CD4-positive, alpha-beta memory T cell (primary cell): ENCODE results near the gene DNAJB1. TPM values are rescaled to one million over a fixed set of nuclear protein-coding genes. Genes with fewer than 3 reads are reported as not detected.

Source experiments
- CTCF ChIA-PET: fragments of 350-600 bp; sonication (Branson Sonifier 250); formaldehyde crosslinking; loops from one replicate; lab custom pipeline; 2021; ENCODE audit warnings: inconsistent platforms; ENCODE audit not compliant: partially characterized antibody; lab: Charles Lee
- POLR2A ChIA-PET: fragments of 350-600 bp; sonication (Branson Sonifier 250); formaldehyde crosslinking; loops from one replicate; lab custom pipeline; 2021; ENCODE audit not compliant: partially characterized antibody; lab: Charles Lee
- DNase-seq, 5 donors: peaks; one replicate each; pipeline versions ENCODE4 v3.0.0 to v3.0.0-alpha.2; 2020 to 2022; ENCODE audit warnings: mixed read lengths in 1 of 5
- H3K27ac ChIP-seq: one replicate; pipeline ENCODE4 v1.7.0; 2013; ENCODE audit warnings: low read depth, low read length
- H3K27me3 ChIP-seq: 2 replicates; pipeline ENCODE4 v1.7.0; 2013; ENCODE audit warnings: mild to moderate bottlenecking, low read length, moderate library complexity; ENCODE audit not compliant: insufficient read depth
- H3K36me3 ChIP-seq: 2 replicates; pipeline ENCODE4 v1.7.0; 2013; ENCODE audit warnings: mild to moderate bottlenecking, low read length, moderate library complexity; ENCODE audit not compliant: insufficient read depth
- H3K4me1 ChIP-seq: 2 replicates; pipeline ENCODE4 v1.7.0; 2013; ENCODE audit warnings: mild to moderate bottlenecking, low read length, moderate library complexity; ENCODE audit not compliant: insufficient read depth
- H3K4me3 ChIP-seq, 2 donors: one replicate each; pipeline ENCODE4 v1.7.0; 2013; ENCODE audit warnings: low read length in 2 of 2, mild to moderate bottlenecking in 1 of 2
- H3K9me3 ChIP-seq, 2 donors: one replicate each; pipeline ENCODE4 v1.7.0; 2013; ENCODE audit warnings: low read length in 2 of 2, control low read depth in 1 of 2; ENCODE audit not compliant: control insufficient read depth in 1 of 2
- H3K27ac Mint-ChIP-seq, 7 donors: one replicate each; pipeline ENCODE4 v1.8.0; 2020 to 2021; ENCODE audit warnings: mixed read lengths in 7 of 7, mild to moderate bottlenecking in 6 of 7, inconsistent platforms in 3 of 7, moderate library complexity in 3 of 7
- H3K27me3 Mint-ChIP-seq, 2 donors: one replicate each; pipeline ENCODE4 v1.8.0; 2020 to 2021; ENCODE audit warnings: mixed read lengths in 2 of 2
- H3K36me3 Mint-ChIP-seq, 2 donors: one replicate each; pipeline ENCODE4 v1.8.0; 2020 to 2021; ENCODE audit warnings: mixed read lengths in 2 of 2, inconsistent platforms in 1 of 2, mild to moderate bottlenecking in 1 of 2
- H3K4me1 Mint-ChIP-seq, 4 donors: one replicate each; pipeline ENCODE4 v1.8.0; 2020 to 2021; ENCODE audit warnings: mixed read lengths in 4 of 4, mild to moderate bottlenecking in 1 of 4
- H3K4me3 Mint-ChIP-seq, 8 donors: one replicate each; pipeline ENCODE4 v1.8.0; 2020 to 2021; ENCODE audit warnings: mixed read lengths in 8 of 8, mild to moderate bottlenecking in 7 of 8, moderate library complexity in 6 of 8, inconsistent platforms in 3 of 8
- H3K9me3 Mint-ChIP-seq, 8 donors: one replicate each; pipeline ENCODE4 v1.8.0; 2020 to 2021; ENCODE audit warnings: mixed read lengths in 8 of 8, mild to moderate bottlenecking in 5 of 8, inconsistent platforms in 3 of 8, moderate library complexity in 1 of 8
- intact Hi-C: fragments of 100-400 bp; cut with micrococcal nuclease; formaldehyde crosslinking; loops from one replicate; pipeline ENCODE4 v1.15.1; 2023
- polyA plus RNA-seq, 2 donors: library from polyadenylated mRNA; unstranded; fragments of 300-500 nt; fragmentation: Illumina TruSeq; gene quantifications; one replicate each; pipeline ENCODE4 v1.2.3, GENCODE V29; 2021
- total RNA-seq, 2 experiments: library from RNA; stranded (reverse); gene quantifications; one replicate each; pipeline ENCODE4 v1.2.3, GENCODE V29; 2021

DNAJB1 gene
- total and polyA plus RNA-seq, 4 experiments from 2014 or later = 122 to 824 (median 223) TPM

DNA sequence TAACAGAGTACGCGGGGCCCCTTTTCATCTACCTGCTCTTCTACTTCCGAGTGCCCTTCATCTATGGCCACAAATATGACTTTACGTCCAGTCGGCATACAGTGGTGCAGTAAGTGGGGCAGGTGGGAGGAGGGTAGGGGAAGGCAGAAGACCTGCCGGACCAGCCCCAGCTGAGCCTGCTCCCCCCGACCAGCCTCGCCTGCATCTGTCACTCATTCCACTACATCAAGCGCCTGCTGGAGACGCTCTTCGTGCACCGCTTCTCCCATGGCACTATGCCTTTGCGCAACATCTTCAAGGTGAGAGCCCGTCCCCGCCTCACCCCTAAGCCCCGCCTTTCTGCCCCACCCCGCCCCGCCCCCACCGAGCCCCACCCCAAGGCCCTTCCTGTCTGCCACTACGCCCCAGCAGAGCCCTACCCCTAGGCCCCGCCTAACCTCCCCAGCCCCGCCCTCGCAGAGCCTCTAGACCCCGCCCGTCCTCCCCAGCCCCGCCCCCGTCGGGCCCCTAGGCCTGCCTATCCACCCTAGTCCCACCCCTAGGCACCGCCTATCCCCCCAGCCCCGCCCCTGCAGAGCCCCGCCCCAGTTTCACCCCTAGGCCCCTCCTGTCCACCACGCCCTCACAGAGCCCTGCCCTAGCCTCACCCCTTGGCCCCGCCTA, 45.9 kb upstream of the DNAJB1 start:
- no peak overlapping the region for H3K27ac ChIP-seq
- H3K27me3 ChIP-seq = no peaks in the 10 kb centered on the region
- H3K4me3 Mint-ChIP-seq = peak overlapping the region in 1 of 8 donors; percentile 25
- peak overlapping the region in 5 of 7 donors; percentile 22 to 77 (median 42) for H3K27ac Mint-ChIP-seq
- no peaks in the 10 kb centered on the region for H3K9me3 ChIP-seq
- peaks cover 11 to 28% (median 17%) of the 10 kb centered on the region in 4 donors for H3K4me1 Mint-ChIP-seq
- no peaks in the 10 kb centered on the region for H3K27me3 Mint-ChIP-seq
- no peaks in the 10 kb centered on the region for H3K9me3 Mint-ChIP-seq
- DNase-seq = peak in 4 of 5 donors; percentile 19 to 38 (median 26)
- H3K36me3 Mint-ChIP-seq = peaks cover 6 to 32% of the 10 kb centered on the region in 2 donors
- H3K4me1 ChIP-seq = no peaks in the 10 kb centered on the region
- no peak overlapping the region for H3K4me3 ChIP-seq
- POLR2A ChIA-PET = no interaction called here
- H3K36me3 ChIP-seq = peaks cover 11% of the 10 kb centered on the region
- intact Hi-C loops = no loop called here
- CTCF ChIA-PET = no interaction called here

DNA sequence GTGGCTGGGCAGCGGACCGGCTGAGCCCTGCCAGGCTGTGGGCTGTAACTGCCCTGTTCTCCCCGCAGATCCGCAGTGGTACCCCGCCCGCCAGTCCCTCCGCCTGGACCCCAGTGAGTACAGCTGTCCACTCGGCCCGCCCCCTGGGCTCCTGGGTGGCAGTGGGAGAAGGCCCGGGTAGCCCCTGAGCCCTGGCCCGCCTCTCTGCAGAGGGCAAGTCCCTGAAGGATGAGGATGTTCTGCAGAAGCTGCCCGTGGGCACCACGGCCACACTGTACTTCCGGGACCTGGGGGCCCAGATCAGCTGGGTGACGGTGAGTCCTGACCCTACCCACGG, 45.4 kb upstream of the DNAJB1 start:
- DNase-seq = no peak
- no peaks in the 10 kb centered on the region for H3K9me3 ChIP-seq

DNA sequence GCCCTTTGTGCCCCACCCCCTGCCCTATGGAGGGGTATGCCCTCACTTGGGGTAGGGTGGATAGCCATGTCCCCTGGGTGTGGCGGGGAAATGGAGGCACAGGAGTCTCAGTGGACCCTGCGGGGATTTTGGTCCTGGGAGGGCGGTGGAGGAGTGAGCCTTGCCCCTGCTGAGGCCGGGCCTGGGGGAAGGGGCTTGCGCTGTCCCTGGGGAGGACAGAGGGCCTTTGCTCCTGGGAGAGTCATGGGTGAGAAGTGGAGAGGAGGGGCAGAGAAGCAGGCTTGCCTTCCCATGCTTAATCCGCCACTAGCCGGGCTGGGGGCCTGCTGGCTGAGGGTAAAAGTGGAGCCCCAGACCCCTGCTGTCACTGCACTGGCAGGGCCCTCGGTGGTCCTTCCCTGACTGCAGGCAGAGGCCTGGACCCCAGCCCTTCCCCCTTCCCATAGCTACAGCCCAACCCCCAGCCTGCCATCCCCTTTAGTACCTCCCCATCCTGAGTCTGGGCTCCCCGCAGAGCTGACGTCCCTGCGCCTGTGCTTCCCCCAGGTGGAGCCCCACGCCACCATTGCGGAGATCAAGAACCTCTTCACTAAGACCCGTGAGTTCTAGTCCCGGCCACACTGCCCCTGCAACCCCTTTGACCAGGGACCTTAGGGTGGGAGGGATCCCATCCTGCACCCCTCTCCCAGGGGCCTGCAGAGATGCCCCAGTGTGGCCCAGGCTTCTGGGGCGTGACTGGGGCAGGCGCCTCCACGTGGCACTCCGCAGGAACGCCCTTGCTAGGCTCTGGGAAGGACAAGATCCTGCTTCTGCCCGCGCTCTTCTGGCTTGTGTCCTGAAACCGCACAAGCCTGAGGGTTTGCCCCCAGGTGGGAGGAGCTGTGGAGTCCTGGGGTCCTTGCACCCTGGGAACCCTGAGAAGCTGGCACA, 44.7 kb upstream of the DNAJB1 start:
- POLR2A ChIA-PET = interaction anchor here (1.2 to 2.4 kb wide), 2 partner anchors 45 to 65 kb away, joined by 3 to 7 read pairs; partner anchors contain the start of gene DNAJB1
- intact Hi-C loops = no loop called here
- H3K27me3 Mint-ChIP-seq = no peaks in the 10 kb centered on the region
- H3K27ac Mint-ChIP-seq = peak overlapping the region in 1 of 7 donors; percentile 48
- Histone ChIP-seq H3K36me3 (peaks cover 11% of the 10 kb centered on the region), H3K4me1 (peaks cover 8% of the 10 kb centered on the region), H3K27ac (no peak overlapping the region), H3K4me3 (no peak overlapping the region), H3K9me3 (no peaks in the 10 kb centered on the region), H3K27me3 (no peaks in the 10 kb centered on the region)
- no peak for DNase-seq
- H3K4me3 Mint-ChIP-seq = no peak overlapping the region
- no peaks in the 10 kb centered on the region for H3K9me3 Mint-ChIP-seq
- peaks cover 6 to 26% (median 13%) of the 10 kb centered on the region in 4 donors for H3K4me1 Mint-ChIP-seq
- peaks cover 6 to 26% of the 10 kb centered on the region in 2 donors for H3K36me3 Mint-ChIP-seq
- CTCF ChIA-PET = interaction anchor here (2.3 kb wide), 1 partner anchor 10 kb away, joined by 11 read pairs; the partner anchor contains the start of gene NDUFB7

More for the DNA sequence above, 45.4 kb upstream of the DNAJB1 start:
- no peaks in the 10 kb centered on the region for H3K27me3 Mint-ChIP-seq
- H3K9me3 Mint-ChIP-seq = no peaks in the 10 kb centered on the region
- Histone ChIP-seq H3K27me3 (no peaks in the 10 kb centered on the region), H3K27ac (no peak overlapping the region), H3K4me3 (no peak overlapping the region), H3K36me3 (peaks cover 11% of the 10 kb centered on the region), H3K4me1 (peaks cover 1% of the 10 kb centered on the region)
- intact Hi-C loops = no loop called here
- peak overlapping the region in 1 of 7 donors; percentile 66 for H3K27ac Mint-ChIP-seq
- H3K4me3 Mint-ChIP-seq = no peak overlapping the region
- POLR2A ChIA-PET = interaction anchor here (2.4 kb wide), 1 partner anchor 45 kb away, joined by 7 read pairs; the partner anchor contains the start of gene DNAJB1
- H3K4me1 Mint-ChIP-seq = peaks cover 10 to 25% (median 15%) of the 10 kb centered on the region in 4 donors
- H3K36me3 Mint-ChIP-seq = peaks cover 6 to 30% of the 10 kb centered on the region in 2 donors
- CTCF ChIA-PET = interaction anchor here (2.3 kb wide), 1 partner anchor 9 kb away, joined by 11 read pairs; the partner anchor contains the start of gene NDUFB7

DNA sequence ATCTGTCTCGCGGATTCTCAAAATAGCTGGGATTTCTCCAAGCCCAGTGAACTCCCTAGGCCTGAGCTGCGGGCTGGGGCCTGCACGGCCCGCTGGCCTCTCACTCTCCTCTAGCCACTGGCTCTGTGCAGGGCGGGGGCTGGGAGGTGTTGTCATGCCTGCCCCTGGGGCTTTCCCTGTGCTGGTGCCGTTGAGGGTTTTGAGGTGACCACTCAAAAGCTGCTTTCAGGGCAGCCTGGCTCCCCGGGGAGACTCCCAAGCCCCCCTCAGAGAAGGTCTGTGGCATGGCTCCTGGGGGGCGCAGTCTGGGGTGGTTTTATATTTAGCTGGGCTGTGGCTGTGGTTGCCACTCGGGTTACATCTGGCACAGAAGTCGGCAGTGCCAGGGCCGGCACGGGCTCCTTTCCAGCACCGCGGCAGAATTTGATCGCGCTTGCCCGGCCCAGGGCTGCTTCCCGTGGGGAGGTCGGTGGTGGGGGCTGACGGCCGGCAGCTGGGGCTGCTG, 43.7 kb upstream of the DNAJB1 start:
- peaks cover 9% of the 10 kb centered on the region for H3K4me1 ChIP-seq
- H3K36me3 ChIP-seq = peaks cover 11% of the 10 kb centered on the region
- H3K27me3 Mint-ChIP-seq = no peaks in the 10 kb centered on the region
- H3K9me3 ChIP-seq = no peaks in the 10 kb centered on the region
- ChIA-PET POLR2A (interaction anchor here (0.6 to 2.4 kb wide), 4 partner anchors 10 to 64 kb away, joined by 3 to 7 read pairs (median 4); partner anchors contain the start of genes DNAJB1 and NDUFB7), CTCF (interaction anchor here (2.3 kb wide), 1 partner anchor 11 kb away, joined by 11 read pairs; the partner anchor contains the start of gene NDUFB7)
- intact Hi-C loops = no loop called here
- no peaks in the 10 kb centered on the region for H3K9me3 Mint-ChIP-seq
- no peaks in the 10 kb centered on the region for H3K27me3 ChIP-seq
- no peak overlapping the region for H3K4me3 Mint-ChIP-seq
- H3K4me3 ChIP-seq = no peak overlapping the region
- peaks cover 0 to 16% of the 10 kb centered on the region in 2 donors for H3K36me3 Mint-ChIP-seq
- H3K27ac ChIP-seq = no peak overlapping the region
- H3K4me1 Mint-ChIP-seq = peaks cover 4 to 21% (median 7%) of the 10 kb centered on the region in 4 donors
- DNase-seq = no peak
- H3K27ac Mint-ChIP-seq = peak overlapping the region in 2 of 7 donors; percentile 42 to 46

DNA sequence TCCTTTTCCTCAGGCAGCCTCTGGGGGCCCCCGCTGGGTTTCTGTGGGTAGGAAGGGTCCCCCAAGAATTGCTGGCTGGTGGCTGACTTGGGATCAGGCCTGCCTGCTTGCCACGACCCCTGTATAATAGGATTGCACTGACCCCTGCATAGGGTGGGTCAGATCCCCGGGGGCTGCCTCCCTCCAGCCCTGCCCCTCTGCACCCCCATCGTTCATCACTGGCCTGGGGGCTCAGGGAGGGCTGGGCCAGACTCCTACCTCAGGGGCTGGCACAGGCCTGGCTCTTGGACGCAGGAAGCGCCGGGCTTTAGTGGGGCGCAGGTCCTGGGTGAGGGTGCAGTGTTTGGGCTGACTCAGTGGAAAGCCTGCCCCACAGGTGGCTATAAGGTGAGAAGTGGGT, 43.1 kb upstream of the DNAJB1 start:
- peaks cover 16% of the 10 kb centered on the region for H3K4me1 ChIP-seq
- ChIA-PET POLR2A (interaction anchor here (0.6 to 2.4 kb wide), 2 partner anchors 43 to 53 kb away, joined by 3 to 7 read pairs; partner anchors contain the start of gene DNAJB1), CTCF (no interaction called here)
- Mint-ChIP-seq H3K27ac (peak overlapping the region in 1 of 7 donors; percentile 75), H3K27me3 (no peaks in the 10 kb centered on the region), H3K4me3 (no peak overlapping the region), H3K9me3 (no peaks in the 10 kb centered on the region), H3K4me1 (peaks cover 10 to 27% (median 13%) of the 10 kb centered on the region in 4 donors), H3K36me3 (peaks cover 0 to 17% of the 10 kb centered on the region in 2 donors)
- no peaks in the 10 kb centered on the region for H3K9me3 ChIP-seq
- no peaks in the 10 kb centered on the region for H3K27me3 ChIP-seq
- H3K27ac ChIP-seq = no peak overlapping the region
- DNase-seq = no peak
- no peak overlapping the region for H3K4me3 ChIP-seq
- intact Hi-C loops = no loop called here
- H3K36me3 ChIP-seq = peaks cover 11% of the 10 kb centered on the region

DNA sequence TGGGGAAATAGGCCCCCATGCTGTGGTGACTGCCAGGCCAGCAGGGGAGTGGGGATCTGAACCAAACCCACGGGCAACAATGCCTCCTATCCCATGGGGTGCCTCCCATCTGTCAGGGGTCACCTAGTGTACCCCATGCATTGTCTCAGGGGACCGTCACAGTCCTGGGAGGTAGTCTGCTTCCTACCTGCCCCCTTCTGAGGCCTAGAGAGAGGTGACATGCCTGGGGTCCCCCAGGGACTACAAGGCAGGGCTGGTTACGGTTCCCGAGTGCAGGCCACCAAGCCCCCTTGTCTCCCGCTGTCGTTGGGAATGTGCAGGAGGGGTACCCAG, 42.5 kb upstream of the DNAJB1 start:
- POLR2A ChIA-PET = no interaction called here
- no peak overlapping the region for H3K27ac ChIP-seq
- DNase-seq = no peak
- intact Hi-C loops = no loop called here
- H3K36me3 ChIP-seq = peaks cover 11% of the 10 kb centered on the region
- Mint-ChIP-seq H3K27ac (peak overlapping the region in 4 of 7 donors; percentile 24 to 48 (median 42)), H3K36me3 (peaks cover 0 to 15% of the 10 kb centered on the region in 2 donors), H3K27me3 (no peaks in the 10 kb centered on the region), H3K4me3 (no peak overlapping the region), H3K4me1 (peaks cover 15 to 32% (median 17%) of the 10 kb centered on the region in 4 donors), H3K9me3 (no peaks in the 10 kb centered on the region)
- CTCF ChIA-PET = interaction anchor here (1.6 kb wide), 1 partner anchor 10 kb away, joined by 4 read pairs; no protein-coding TSS in a partner anchor
- H3K4me3 ChIP-seq = no peak overlapping the region
- no peaks in the 10 kb centered on the region for H3K27me3 ChIP-seq
- no peaks in the 10 kb centered on the region for H3K9me3 ChIP-seq
- H3K4me1 ChIP-seq = peaks cover 21% of the 10 kb centered on the region
